Fibroblast of pulmonary artery (primary cell): ENCODE measurements around the gene PTK7.

Experiments used
- DNase-seq: peaks from one replicate; pipeline ENCODE4 v3.0.0-alpha.2; 2010; ENCODE audit warnings: low read depth
- H3K4me3 ChIP-seq: replicated peaks from 2 replicates; pipeline ENCODE4 v1.5.1; 2011; ENCODE audit warnings: low read depth, mild to moderate bottlenecking, control low read depth, low read length, moderate library complexity
- CTCF ChIP-seq: IDR thresholded peaks from 2 replicates; pipeline ENCODE4 v1.5.1; 2011; ENCODE audit warnings: mild to moderate bottlenecking, control low read depth, low read length, inconsistent platforms; ENCODE audit errors: missing control alignments

PTK7 gene

DNA sequence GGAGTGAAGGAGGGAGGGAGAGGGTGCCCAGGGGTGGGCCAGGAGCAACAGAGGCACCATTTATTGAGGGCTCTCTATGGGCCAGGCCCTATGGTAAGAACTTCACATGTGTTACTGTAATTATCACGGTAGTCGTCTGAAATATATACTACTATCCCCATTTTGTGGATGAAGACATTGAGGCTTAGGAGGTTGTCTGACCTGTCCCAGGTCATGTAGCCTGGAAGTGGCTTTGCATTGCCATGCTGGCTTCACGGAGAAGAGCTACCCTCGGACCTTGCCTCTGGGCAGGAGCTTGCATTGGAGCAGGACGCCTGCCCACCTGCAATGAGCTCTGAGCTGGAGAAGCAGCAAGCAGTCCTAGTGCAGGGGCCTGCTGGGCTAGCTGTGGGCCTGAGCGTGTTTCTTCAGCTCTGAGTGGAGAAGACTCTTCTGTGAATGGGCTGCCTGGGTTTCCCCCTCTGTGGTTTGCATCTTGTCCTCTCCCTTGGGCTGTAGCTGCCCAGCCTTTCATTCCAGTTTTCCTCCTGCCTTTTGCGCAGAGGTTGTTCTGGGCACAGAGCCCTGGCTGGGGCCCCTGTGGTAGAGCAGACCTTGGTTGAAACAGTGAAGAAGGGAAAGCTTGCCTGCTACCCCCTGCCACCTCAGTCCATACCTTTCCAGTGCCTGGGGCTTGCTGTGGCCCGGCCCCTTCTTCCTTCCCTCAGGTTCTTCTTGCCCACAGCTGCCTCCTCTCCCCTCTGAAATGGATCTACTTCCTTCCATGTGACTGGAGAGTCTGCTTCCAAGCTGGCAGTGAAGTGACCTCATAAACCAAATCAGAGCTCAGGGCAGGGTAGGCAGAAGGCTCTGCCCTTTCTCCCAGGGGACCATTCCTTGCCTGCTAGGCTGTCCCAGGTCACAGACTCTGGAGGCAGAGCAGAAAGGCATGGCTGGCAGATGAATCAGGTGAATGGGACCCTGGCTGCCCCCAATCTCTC lies 70.9 kb downstream of the PTK7 start:
- no peak for DNase-seq
- H3K4me3 ChIP-seq: no peak overlapping the region
- no peak for TF ChIP-seq CTCF

DNA sequence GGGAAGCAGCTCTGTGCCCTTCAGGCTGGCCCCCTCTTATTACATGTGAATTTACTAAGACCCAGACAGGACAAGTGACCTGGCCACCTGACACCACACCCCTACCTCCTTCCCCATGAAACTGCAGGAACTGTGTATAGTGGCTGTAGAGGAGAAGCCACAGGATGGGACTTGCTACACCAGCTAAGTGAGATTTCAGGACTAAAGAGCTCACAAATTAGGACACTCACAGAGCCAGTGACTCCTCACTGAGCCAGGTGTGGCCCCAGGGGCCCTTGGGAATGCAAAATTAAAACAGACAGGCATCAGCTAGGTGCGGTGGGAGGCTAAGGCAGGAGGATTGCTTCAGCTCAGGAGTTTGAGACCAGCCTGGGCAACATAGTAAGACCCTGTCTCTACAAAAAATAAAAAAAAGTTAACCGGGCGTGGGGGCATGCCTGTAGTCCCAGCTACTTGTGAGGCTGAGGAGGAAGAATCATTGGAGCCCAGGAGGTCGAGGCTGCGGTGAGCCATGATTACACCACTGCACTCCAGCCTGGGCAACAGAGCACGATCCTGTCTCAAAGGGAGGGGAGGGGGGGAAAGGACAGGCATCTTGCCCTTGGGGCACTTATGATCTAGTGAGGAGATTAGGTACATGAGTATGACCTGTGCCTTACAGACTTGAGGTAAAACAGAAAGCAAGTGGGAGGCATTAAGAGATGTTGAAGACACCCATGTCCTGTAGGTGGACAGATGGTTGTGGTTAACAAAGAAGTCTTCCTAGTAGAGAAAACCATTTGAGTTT lies 71.8 kb downstream of the PTK7 start:
- no peak overlapping the region for H3K4me3 ChIP-seq
- DNase-seq: no peak
- no peak for TF ChIP-seq CTCF

GRCh38 chr6:43149265-43149664 lies 73.2 kb downstream of the PTK7 start:
- no peak for DNase-seq
- H3K4me3 ChIP-seq: no peak overlapping the region
- TF ChIP-seq CTCF: no peak

DNA sequence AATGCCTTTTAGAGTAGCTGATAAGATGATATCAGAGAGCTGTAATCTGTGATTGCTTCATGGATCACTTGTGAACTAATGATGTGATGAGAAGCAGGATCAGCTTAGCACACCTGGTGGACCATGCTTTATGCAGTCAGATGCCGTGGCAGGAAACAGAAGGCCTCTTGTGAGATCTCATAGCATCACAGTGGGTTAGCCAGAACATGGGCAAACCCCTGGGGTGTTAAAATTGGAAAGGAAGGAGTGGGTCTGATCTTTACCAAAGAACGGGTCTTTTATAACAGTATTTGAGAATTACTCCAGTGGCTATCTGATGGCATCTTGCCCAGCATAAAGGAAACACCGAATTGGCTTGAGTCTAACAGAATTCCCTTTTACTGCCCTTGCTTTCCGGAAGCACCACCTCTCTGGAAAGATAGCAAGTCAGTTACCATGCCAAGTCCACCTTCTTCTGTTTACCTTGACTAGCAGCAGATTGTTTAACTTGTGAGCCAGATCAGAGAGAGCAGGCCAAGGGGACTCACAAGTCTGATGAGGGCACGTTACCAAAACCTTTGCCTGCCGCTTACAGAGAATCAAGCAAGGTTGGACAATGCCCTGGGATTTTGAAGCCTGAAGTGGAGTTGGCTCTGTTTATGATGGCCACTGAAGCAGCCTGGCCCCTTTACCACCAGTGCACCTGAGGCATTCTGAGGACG lies 74.1 kb downstream of the PTK7 start:
- no peak for DNase-seq
- no peak for TF ChIP-seq CTCF
- H3K4me3 ChIP-seq: no peak overlapping the region

GRCh38 chr6:43159599-43159998 lies 83.5 kb downstream of the PTK7 start:
- TF ChIP-seq CTCF: no peak
- no peak overlapping the region for H3K4me3 ChIP-seq
- DNase-seq: no peak

DNA sequence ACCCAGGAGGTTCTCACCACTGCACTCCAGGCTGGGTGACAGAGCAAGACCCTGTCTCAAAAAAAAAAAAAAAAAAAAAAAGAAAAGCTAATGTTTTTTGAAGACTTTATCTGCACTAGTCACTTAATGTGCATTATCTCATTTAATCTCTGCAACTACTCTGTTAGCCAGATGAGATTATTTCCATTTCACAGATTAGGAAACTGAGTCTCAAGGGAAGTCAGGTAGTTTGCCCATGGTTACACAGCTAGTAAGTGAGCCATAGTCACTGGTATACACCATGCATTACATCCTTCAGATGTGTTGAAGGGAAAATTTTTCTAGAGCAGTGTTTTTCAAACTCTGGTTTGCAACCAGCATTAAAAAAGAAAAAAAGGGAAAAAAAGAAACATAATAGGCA lies 87.8 kb downstream of the PTK7 start:
- no peak for DNase-seq
- no peak for TF ChIP-seq CTCF
- H3K4me3 ChIP-seq: no peak overlapping the region
